ENCODE measurements around the gene HLF.

The HLF gene, protein sequence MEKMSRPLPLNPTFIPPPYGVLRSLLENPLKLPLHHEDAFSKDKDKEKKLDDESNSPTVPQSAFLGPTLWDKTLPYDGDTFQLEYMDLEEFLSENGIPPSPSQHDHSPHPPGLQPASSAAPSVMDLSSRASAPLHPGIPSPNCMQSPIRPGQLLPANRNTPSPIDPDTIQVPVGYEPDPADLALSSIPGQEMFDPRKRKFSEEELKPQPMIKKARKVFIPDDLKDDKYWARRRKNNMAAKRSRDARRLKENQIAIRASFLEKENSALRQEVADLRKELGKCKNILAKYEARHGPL

DNA sequence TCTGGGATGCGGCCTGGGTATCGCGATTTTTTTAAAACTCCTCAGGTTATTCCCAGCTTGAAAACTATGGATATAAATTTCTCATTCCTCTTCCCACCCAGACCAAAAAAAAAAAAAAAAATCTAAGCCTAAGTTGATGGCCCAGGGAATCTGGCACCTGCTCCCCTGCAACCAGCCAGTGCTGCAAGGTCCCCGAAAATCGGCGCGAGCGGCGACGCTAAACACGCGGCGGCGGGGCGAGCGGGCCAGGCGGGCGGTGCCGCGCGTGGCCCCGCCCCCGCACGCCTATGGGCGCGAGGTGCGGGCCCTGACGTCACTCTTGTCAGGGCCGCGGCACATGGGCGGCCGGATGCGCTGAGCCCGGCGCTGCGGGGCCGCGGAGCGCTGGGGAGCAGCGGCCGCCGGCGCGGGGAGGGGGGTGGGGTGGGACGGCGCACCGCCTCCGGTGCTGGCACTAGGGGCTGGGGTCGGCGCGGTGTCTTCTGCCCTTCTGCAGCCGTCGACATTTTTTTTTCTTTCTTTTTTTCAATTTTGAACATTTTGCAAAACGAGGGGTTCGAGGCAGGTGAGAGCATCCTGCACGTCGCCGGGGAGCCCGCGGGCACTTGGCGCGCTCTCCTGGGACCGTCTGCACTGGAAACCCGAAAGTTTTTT, at the start of gene HLF:
Gene HLF (plus strand): TSS at position 316 of the 654 bp plus-strand sequence. CDS start 525 bp downstream, outside the sequence.
- peak; percentile 53 to 63 for DNase-seq (ENCODE audit: low read depth in 2 of 2)

- DNase-seq (ENCODE audit: low read depth in 2 of 2): no peak
Measured at GRCh38 chr17:55215711-55216110, 49.0 kb upstream of the HLF start.

- DNase-seq (ENCODE audit: low read depth in 2 of 2): no peak
Measured at GRCh38 chr17:55216888-55217287, 47.9 kb upstream of the HLF start.

DNA sequence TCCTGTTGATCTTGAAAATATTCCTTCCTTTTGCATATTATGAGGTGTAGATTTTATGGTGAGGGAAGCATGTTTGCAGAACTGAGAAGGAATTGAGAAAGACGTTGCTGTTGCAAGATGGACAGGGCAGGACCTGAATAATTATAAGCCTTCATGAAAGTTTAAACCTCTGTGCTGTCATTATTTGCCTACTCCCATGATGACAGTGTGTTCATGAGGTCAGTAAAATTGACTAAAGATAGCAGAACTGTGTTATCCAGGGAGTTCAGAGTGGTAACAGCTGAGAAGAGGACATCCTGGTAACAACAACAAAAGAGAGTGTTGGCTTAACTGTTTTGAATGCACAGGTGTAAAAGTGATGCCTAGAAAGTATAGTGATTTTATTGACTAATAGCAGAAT, 45.3 kb upstream of the HLF start:
- DNase-seq (ENCODE audit: low read depth in 2 of 2): no peak

GRCh38 chr17:55219934-55220333, 44.8 kb upstream of the HLF start:
- DNase-seq (ENCODE audit: low read depth in 2 of 2): no peak

DNA sequence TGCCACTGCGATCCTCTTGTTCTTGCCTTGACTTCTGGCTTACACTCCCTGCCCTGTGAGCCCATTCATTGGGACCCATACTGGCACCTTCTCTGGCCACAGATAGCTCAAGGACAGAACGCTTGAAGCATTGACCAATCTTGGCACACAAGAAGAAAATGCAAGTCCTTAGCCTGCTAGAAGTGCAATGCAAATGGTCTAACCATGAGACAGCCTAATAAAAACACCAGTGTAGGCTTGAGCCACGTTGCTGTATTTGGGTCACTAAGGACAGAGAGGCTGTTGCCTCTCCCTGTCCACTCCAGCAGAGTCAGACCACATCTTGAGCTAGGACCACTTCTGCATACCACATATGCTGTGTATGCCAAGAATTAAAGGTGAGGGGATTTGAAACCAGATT, 41.2 kb upstream of the HLF start:
- no peak for DNase-seq (ENCODE audit: low read depth in 2 of 2)

- no peak for DNase-seq (ENCODE audit: low read depth in 2 of 2)
Measured at GRCh38 chr17:55224746-55225145, 40.0 kb upstream of the HLF start.

GRCh38 chr17:55225237-55225636, 39.5 kb upstream of the HLF start:
- DNase-seq (ENCODE audit: low read depth in 2 of 2): no peak

- no peak for DNase-seq (ENCODE audit: low read depth in 2 of 2)
Measured at GRCh38 chr17:55228683-55229192, 36.0 kb upstream of the HLF start.

DNA sequence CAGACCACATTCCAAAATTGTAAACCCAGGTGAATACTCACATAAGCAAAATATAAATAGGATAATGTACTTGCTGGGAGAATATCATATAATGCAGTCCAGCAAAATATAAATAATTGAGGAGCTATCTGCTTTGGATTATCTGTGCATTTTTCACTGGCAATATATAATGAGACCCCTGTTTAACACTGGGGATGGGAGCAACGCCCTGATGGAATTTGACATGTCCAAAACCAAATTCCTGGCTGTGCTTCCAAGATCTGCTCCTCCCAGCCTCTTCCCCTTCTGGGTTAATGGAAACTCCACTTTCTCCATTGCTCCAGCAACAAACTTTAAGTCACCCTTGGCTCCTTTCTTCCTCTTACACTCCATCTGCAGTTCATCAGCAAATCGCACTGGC, 35.5 kb upstream of the HLF start:
- no peak for DNase-seq (ENCODE audit: low read depth in 2 of 2)

GRCh38 chr17:55230716-55231115, 34.0 kb upstream of the HLF start:
- DNase-seq (ENCODE audit: low read depth in 2 of 2): no peak

DNA sequence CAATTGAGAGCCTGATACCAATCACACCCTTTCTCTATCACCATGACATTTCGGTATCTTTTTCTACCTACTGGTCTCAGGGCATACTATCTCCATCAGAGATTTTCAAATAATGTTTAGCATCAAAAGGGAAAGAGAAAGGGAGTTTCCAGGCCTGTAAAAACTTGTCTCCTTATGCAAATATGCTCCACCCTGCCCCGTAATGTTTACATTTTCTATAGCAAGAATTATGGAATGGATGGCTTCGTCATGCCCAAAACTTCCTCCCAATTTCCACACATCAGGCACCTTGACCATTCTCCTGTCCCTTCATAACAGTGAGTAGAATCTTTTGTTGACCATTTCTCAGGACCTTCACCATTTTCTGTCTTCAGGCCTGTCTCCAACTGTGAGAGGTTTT, 30.9 kb upstream of the HLF start:
- DNase-seq (ENCODE audit: low read depth in 2 of 2): no peak

- DNase-seq (ENCODE audit: low read depth in 2 of 2): no peak
Measured at GRCh38 chr17:55236316-55236715, 28.4 kb upstream of the HLF start.

DNA sequence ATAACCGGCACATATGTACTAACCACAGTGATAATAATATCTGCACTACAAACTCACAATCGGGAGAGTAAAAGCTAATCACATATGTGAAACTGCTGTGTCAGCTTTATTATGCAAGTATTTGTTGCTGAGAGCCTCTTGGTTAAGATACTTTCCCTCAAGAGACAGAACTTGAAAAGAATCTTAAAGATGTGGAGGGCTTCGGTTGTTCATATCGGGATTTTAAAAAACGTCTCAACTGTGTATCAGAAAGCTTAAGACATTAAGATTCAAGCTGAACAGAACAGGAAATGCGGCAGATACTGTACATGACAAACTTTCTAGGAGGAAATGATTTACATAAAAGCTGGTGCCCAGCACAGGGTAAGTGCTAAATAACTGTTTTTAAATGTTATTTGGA, 27.5 kb upstream of the HLF start:
- no peak for DNase-seq (ENCODE audit: low read depth in 2 of 2)

DNA sequence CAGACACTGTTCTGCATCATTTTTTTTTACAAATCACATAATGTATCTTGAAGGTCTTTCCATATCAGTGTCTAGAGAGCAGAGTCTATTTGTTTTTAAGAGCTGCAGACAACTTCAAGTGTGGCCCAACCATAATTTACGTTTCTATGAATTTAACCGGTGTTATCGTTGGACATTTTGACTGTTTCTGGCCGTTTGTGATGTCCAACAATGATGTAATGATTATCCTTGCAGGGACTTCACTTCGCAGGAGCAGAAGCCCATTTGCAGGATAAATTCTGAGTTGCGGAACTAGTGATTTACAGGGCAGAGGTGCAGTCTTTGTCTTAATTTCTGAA, 26.9 kb upstream of the HLF start:
- no peak for DNase-seq (ENCODE audit: low read depth in 2 of 2)

GRCh38 chr17:55238179-55238930, 26.4 kb upstream of the HLF start:
- peak; percentile 79 to 82 for DNase-seq (ENCODE audit: low read depth in 2 of 2)

GRCh38 chr17:55238931-55239297, 25.8 kb upstream of the HLF start:
- peak in 1 of 2 experiments; percentile 1 for DNase-seq (ENCODE audit: low read depth in 2 of 2)

- DNase-seq (ENCODE audit: low read depth in 2 of 2): no peak
Measured at GRCh38 chr17:55241097-55241496, 23.7 kb upstream of the HLF start.

DNA sequence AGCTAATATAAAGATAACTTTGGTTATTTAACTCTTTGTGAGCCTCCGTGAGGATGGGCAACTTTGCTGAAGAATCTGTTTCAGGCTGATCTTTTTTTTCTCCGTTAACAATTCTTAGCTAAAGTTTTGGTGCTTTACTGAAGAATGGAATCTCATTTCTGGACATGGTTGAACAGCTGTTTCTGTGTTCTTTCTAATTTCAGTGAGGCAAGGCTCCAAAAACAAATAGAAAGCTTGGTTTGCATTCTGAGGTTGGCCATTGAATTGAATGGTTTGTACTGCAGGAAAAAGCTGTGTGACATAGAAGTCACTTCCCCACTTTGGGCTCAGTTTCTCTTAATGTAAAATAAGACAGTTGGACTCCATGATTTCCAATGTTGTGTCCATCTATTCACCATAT, 22.3 kb upstream of the HLF start:
- no peak for DNase-seq (ENCODE audit: low read depth in 2 of 2)

- DNase-seq (ENCODE audit: low read depth in 2 of 2): no peak
Measured at GRCh38 chr17:55245986-55246385, 18.8 kb upstream of the HLF start.

DNA sequence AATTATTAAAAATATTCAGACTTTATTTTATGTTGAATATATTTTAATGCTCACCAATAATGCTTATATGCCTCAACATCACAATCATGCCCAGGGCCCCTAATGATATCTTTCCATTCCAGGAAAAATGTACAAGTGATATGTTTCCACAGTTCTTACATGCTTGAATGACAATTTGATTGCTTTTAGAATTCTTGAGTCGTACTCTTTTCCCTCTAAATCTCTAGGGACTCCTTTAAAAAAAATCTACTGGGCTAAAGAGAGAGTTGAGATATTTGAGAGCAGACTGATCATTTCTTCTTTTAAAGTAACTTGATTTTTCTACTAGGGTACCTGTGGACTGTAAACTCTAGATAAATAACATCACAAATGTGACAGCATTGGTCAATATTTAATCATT, 18.2 kb upstream of the HLF start:
- DNase-seq (ENCODE audit: low read depth in 2 of 2): no peak

GRCh38 chr17:55248077-55248476, 16.7 kb upstream of the HLF start:
- no peak for DNase-seq (ENCODE audit: low read depth in 2 of 2)

- DNase-seq (ENCODE audit: low read depth in 2 of 2): no peak
Measured at GRCh38 chr17:55249861-55250260, 14.9 kb upstream of the HLF start.
